Activated CD8-positive, alpha-beta T cell treated with anti-CD3 and anti-CD28 coated beads for 36 hours (primary cell): ENCODE results near the gene TFCP2L1. TPM values are rescaled to one million over a fixed set of nuclear protein-coding genes. Genes with fewer than 3 reads are reported as not detected.

Experiments used
- ATAC-seq: fragments of 200-7000 bp; cut with Tn5 transposase; one replicate; pipeline ENCODE4 v1.10.0; 2021; ENCODE audit warnings: mild to moderate bottlenecking, moderate library complexity
- CTCF ChIA-PET: fragments of 350-600 bp; sonication (Branson Sonifier 250); formaldehyde crosslinking; loops from one replicate; lab custom pipeline; 2021; ENCODE audit warnings: antibody characterized with exemption; lab: Charles Lee
- POLR2A ChIA-PET: fragments of 350-600 bp; sonication (Branson Sonifier 250); formaldehyde crosslinking; loops from one replicate; lab custom pipeline; 2021; ENCODE audit warnings: antibody characterized with exemption; lab: Charles Lee
- DNase-seq: peaks from one replicate; pipeline ENCODE4 v3.0.0-alpha.2; 2020
- H3K27ac Mint-ChIP-seq: one replicate; pipeline ENCODE4 v1.8.0; 2021; ENCODE audit warnings: mild to moderate bottlenecking, mixed read lengths
- H3K27me3 Mint-ChIP-seq: one replicate; pipeline ENCODE4 v1.8.0; 2021; ENCODE audit warnings: mixed read lengths
- H3K36me3 Mint-ChIP-seq: one replicate; pipeline ENCODE4 v1.8.0; 2021; ENCODE audit warnings: low read depth, mixed read lengths
- H3K4me1 Mint-ChIP-seq: one replicate; pipeline ENCODE4 v1.8.0; 2021; ENCODE audit warnings: low read depth, mixed read lengths
- H3K4me3 Mint-ChIP-seq: one replicate; pipeline ENCODE4 v1.8.0; 2021; ENCODE audit warnings: mild to moderate bottlenecking, moderate library complexity, mixed read lengths
- H3K9me3 Mint-ChIP-seq: one replicate; pipeline ENCODE4 v1.8.0; 2021; ENCODE audit warnings: mixed read lengths
- intact Hi-C: fragments of 100-400 bp; cut with micrococcal nuclease; formaldehyde crosslinking; loops from one replicate; pipeline ENCODE4 v1.10.0; 2022
- total RNA-seq, 2 experiments: library from RNA; stranded (reverse); gene quantifications; one replicate each; pipeline ENCODE4 v1.2.3, GENCODE V29; 2021
- TF ChIP-seq, protein P1 (sequence below): fragments of 200-600 bp; IDR thresholded peaks from one replicate; pipeline ENCODE4 v1.8.0; 2022; ENCODE audit warnings: antibody characterized with exemption, mild to moderate bottlenecking

The TFCP2L1 gene
- total RNA-seq, 2 experiments from 2014 or later, result 0.04 TPM; not detected in 1

DNA sequence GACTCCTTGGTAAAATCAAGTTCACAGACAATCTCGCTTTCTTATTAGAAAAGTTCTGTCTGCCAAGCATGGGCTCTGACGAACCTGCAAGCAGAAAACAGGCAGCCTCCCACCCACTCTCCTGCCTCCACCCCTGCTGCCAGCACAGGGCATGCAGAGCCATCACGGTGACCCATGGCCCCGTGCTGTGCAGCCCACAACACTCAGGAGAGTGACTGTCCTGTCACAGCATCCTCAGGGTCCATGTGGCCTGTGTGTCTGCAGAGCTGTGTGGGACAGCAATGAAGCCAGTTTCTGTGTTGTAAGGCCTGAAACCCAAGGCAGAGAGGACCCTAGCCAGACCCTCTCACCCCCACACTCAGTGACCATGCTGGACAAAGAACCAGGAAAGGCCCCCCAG lies 46.2 kb downstream of the TFCP2L1 start:
- no peak overlapping the region for H3K4me3 Mint-ChIP-seq
- H3K36me3 Mint-ChIP-seq, result no peaks in the 10 kb centered on the region
- ATAC-seq (no peak), DNase-seq (no peak)
- no peak overlapping the region for H3K27ac Mint-ChIP-seq
- CTCF ChIA-PET, result no interaction called here
- TF ChIP-seq, protein P1, sequence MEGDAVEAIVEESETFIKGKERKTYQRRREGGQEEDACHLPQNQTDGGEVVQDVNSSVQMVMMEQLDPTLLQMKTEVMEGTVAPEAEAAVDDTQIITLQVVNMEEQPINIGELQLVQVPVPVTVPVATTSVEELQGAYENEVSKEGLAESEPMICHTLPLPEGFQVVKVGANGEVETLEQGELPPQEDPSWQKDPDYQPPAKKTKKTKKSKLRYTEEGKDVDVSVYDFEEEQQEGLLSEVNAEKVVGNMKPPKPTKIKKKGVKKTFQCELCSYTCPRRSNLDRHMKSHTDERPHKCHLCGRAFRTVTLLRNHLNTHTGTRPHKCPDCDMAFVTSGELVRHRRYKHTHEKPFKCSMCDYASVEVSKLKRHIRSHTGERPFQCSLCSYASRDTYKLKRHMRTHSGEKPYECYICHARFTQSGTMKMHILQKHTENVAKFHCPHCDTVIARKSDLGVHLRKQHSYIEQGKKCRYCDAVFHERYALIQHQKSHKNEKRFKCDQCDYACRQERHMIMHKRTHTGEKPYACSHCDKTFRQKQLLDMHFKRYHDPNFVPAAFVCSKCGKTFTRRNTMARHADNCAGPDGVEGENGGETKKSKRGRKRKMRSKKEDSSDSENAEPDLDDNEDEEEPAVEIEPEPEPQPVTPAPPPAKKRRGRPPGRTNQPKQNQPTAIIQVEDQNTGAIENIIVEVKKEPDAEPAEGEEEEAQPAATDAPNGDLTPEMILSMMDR, result no peak
- no peaks in the 10 kb centered on the region for H3K9me3 Mint-ChIP-seq
- intact Hi-C loops, result no loop called here
- no peaks in the 10 kb centered on the region for H3K27me3 Mint-ChIP-seq
- H3K4me1 Mint-ChIP-seq, result no peaks in the 10 kb centered on the region
- POLR2A ChIA-PET, result no interaction called here

DNA sequence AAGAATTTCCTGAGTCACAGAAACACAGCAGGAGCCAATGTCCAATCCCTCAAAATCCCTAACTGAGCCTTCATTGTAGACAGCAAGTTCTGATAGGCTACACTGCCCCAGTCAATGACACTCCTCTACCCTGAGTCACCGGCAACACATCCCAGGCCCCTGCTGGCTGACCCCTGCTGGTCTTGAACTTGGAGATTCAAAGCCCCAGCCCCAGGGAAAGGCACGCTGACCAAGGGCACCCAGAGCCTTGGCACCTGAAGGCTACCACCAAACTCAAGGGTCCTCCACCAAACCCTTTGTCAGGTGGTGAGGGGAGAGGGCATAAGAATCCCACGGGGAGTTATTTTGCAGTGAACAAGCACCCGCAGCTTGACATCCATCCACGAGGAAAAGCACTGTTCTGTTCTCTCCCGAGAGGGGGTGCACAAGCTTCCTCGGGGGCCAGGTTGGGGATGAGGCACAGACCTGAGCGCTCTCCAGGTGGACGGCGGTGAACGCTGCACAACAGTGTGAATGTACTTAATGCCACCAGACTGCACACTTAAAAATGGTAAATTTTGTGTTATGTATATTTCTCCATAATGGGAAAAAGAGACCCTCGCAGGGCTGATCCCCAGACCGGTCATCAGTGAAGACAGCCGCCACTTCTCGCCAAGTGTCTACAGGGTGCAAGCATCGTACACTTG lies 46.9 kb downstream of the TFCP2L1 start:
- CTCF ChIA-PET, result no interaction called here

DNA sequence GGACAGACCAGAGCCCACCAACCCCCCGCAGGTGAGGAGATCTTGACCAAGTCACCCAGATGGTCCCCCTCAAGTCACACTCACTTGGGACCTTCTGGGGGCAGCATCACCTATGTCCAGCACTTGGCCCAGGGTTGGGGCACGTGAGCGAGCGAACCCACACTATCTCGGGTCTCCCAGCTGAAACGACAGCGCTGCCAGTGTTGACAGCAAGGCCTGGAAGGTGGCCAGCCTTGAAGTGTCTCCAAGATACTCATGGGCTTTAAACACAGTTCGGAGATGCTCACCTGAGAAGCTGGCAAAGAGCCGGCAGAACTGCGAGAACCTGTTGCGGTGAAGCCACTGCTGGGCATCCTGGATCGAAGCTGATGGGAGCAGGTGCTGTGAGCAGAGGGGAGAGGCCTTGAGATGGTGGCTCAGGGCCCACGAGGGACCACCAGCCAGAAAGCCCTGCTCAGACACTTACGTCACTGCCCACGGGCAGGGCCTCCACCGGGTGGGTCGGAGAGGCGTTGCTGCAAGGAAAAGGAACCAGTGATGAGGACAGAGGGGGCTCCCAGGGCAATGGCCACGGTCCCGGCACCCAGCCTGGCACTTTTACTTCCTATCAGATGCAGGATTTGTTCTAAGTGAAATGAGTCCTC lies 47.5 kb downstream of the TFCP2L1 start:
- CTCF ChIA-PET, result no interaction called here
- no peak overlapping the region for H3K27ac Mint-ChIP-seq

More for the DNA sequence above, 46.9 kb downstream of the TFCP2L1 start:
- Mint-ChIP-seq H3K4me3 (no peak overlapping the region), H3K4me1 (no peaks in the 10 kb centered on the region), H3K27me3 (no peaks in the 10 kb centered on the region), H3K36me3 (no peaks in the 10 kb centered on the region), H3K27ac (no peak overlapping the region), H3K9me3 (no peaks in the 10 kb centered on the region)
- POLR2A ChIA-PET, result no interaction called here
- ATAC-seq, result no peak
- intact Hi-C loops, result no loop called here
- TF ChIP-seq, protein P1, result no peak
- no peak for DNase-seq

DNA sequence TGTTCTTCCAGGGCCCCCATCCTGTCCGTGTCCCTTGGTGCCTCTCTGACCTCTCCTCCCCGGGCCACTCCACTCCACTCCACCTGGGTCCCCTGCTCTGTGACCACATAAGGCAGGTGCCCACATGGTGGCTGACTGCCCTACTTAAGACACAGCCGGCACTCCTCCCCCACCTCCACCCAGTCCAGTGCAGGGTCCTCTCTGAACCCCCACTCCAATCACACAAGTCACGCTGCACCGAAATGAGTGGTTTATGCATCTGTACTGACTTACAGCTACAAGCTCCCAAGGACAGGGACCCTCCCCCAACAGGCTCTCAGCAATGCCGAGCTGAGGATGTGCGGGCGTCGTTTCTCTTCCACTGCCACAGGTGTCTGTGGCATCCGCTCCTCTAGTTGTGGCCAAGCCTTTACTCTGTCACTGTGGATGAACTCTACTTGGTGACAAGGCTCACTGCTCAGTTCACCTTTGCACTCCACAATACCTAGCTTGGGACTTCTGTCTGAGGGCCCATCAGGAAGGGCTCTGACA lies 48.3 kb downstream of the TFCP2L1 start:
- no peak for DNase-seq
- no peaks in the 10 kb centered on the region for H3K27me3 Mint-ChIP-seq
- H3K4me1 Mint-ChIP-seq, result no peaks in the 10 kb centered on the region
- H3K4me3 Mint-ChIP-seq, result no peak overlapping the region
- no peaks in the 10 kb centered on the region for H3K36me3 Mint-ChIP-seq
- ATAC-seq, result no peak
- no peak overlapping the region for H3K27ac Mint-ChIP-seq
- ChIA-PET CTCF (no interaction called here), POLR2A (no interaction called here)
- no peaks in the 10 kb centered on the region for H3K9me3 Mint-ChIP-seq
- TF ChIP-seq, protein P1, result no peak
- intact Hi-C loops, result no loop called here

More for the DNA sequence above, 47.5 kb downstream of the TFCP2L1 start:
- DNase-seq (no peak), ATAC-seq (no peak)
- Mint-ChIP-seq H3K27me3 (no peaks in the 10 kb centered on the region), H3K4me3 (no peak overlapping the region), H3K9me3 (no peaks in the 10 kb centered on the region), H3K4me1 (no peaks in the 10 kb centered on the region), H3K36me3 (no peaks in the 10 kb centered on the region)
- POLR2A ChIA-PET, result no interaction called here
- intact Hi-C loops, result no loop called here
- TF ChIP-seq, protein P1, result no peak

DNA sequence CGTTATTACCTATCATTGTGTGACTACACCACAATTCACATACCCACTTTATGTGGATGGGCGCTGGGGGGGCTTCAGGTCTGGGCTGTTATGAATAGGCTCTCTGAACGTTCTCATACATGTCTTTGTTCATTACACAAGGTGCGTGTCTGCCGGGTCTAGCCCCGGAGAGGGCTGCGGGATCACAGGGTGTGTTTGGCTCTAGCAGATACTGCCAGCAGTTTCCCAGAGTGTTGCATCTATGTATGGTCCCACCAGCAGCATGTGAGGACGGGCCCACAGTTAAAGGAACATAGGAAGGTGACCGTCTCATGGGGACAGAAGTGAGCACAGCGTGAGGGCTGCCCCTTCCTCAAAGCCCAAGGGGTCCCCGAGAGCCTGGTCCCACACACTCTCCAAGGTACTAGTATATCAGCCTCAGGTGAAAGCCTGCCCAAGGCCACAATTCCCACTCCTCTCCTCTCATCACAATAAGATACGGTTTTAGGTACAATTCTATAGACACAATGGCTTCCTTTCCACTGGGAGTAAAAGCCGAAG lies 48.8 kb downstream of the TFCP2L1 start:
- DNase-seq, result no peak
- intact Hi-C loops, result no loop called here
- ChIA-PET POLR2A (no interaction called here), CTCF (no interaction called here)
- TF ChIP-seq, protein P1, result no peak
- no peaks in the 10 kb centered on the region for H3K36me3 Mint-ChIP-seq
- H3K4me3 Mint-ChIP-seq, result no peak overlapping the region
- no peaks in the 10 kb centered on the region for H3K4me1 Mint-ChIP-seq
- ATAC-seq, result no peak
- no peaks in the 10 kb centered on the region for H3K27me3 Mint-ChIP-seq
- no peaks in the 10 kb centered on the region for H3K9me3 Mint-ChIP-seq
- no peak overlapping the region for H3K27ac Mint-ChIP-seq
